NCI-H128 (cell line): Measurements from ENCODE around the gene INAFM1.

ENCODE experiments used
- DNase-seq: peaks from one replicate; lab custom pipeline; 2025; ENCODE audit not compliant: unreplicated experiment; lab: John Stamatoyannopoulos, UW

Gene INAFM1

DNA sequence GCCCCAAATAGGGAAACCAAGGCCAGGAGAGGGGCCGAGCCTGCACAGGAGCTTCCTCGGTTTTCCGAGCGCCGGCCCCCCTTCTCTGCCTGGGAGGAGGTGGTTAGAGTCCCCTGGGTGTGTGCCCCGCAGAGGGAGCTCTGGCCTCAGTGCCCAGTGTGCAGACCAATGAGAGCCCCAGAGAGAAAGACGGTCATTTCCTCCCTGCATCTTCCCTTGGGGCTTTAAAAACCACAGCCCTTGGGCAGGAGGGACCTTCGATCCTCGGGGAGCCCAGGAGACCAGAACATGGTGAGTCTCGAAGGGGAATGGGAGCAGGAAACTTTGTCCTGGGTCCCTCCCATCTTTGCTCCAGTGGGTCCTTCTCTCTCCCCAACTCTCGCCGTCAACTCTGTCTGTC is 34.9 kb downstream of the INAFM1 start, which contains the start of gene C5AR1:
C5AR1 (plus strand) TSS at position 254 of the 400 bp plus-strand sequence; CDS start at position 289, 35 bp downstream.
- no peak for DNase-seq

DNA sequence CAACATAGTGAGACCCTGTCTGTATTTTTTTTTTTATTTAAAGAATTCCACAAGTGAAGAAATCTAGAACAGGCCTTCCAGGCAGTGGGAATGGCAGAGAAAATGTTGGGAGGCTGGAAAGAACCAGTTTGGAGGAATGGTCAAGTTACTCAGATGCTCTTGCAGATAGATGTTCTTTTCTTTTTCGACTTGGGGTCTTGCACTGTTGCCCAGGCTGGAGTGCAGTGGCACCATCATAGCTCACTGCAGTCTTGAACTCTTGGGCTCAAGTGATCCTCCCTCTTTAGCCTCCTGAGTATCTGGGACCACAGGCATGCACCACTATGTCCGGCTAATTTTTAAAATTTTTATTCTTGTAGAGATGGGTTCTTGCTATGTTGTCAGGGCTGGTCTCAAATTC is 35.6 kb downstream of the INAFM1 start:
- no peak for DNase-seq

DNA sequence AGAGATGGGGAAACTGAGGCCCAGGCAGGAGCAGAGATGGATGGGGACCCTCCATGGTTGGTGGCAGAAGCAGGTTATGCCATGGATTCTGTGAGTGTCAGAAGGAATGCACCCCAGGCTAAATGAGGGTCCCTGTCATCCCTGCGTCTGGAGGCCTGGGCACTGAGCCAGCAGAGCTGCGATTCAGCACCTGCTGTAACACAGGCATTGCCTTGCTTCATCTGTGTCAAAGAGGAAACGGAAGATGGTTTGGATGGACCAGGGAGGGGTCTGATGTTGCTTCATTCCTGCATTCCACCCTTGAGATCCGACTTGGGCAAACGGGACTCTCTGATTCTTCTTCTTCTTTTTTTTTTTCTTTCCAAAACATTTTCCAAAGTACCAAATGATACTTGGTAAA is 36.1 kb downstream of the INAFM1 start:
- no peak for DNase-seq

DNA sequence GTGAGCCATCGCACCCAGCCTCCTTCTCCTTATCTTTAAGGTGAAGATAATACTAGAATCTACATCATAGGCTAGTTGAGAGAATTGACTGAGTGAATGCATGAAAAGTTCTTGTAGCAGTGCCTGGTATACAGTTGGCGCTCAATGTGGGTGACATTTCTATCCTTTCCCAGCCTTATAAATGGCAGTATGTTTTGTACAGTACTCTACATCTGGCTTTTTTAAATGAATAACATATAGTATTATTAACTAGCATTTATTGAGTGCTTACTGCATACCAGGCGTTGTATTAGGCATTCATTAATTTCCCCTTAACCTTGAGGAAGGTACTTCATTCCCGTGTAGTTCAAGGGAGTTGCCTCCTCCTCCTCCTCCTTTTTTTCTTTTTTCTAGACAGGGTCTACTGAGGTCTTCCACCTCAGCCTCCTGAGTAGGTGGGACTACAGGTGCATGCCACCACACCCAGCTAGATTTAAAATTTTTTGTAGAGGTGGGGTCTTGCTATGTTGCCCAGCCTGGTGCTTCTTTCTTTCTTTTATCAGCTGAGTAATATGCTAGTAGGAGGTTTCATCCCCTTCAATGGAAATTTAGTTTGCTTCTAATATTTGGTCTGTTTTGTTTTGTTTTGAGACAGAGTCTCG is 37.8 kb downstream of the INAFM1 start:
- no peak for DNase-seq

DNA sequence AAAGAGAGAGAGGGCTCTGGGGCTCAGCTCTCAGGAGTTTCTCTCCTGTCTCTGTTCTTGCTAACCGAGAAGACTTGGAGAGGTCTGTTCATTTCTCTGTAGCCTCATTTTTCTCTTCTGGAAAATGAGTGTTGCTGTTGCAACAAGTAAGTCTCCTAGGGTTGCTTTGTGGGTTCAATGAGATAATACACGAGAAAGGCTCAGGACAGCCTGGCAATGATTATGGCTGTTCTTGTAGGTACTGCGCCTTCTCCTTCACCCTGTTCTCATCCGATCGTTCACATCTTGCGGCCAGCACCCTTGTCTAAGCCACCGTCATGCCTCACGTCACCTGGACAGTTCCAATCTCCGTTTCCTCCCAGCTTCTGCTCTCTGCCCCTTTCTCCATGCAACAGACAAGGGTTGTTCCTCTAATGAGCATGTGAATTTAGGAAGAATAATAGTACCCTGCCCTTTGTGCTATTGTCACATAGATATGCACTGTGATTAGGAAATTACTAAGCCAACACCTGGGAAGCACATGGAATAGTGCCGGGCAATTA is 39.1 kb downstream of the INAFM1 start:
- no peak for DNase-seq

DNA sequence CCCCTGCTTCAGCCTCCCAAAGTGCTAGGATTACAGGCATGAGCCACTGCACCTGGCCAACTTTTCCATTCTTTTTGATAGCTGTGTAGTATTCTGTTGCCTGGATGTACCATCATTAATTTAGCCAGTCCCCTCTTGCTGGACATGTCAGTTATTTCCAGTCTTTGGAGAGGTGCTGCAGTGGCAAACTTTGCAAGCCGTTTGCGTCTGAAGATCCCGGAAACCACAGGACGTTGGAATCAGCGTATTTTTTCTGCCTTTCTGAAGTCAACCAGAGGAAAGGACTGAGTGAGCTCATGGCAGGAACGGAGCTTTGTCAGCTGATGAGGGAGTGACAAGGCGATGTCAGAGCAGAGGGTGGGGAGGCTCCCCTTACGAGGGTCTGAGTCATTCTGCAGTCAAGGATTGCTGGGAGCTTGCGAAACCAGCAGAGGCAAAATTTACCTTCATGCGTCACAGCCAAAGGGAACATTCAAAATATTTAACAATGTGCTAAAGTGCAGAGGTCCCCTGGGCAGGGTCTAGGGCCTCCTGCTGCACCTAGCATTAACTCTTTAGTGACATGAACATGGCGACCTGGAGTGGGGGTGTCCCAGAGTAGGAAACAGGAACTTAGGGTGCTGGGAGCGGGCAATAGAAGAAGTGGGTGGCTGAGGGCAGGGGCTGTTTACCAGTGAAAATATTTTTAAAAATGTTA is 40.6 kb downstream of the INAFM1 start:
- no peak for DNase-seq

DNA sequence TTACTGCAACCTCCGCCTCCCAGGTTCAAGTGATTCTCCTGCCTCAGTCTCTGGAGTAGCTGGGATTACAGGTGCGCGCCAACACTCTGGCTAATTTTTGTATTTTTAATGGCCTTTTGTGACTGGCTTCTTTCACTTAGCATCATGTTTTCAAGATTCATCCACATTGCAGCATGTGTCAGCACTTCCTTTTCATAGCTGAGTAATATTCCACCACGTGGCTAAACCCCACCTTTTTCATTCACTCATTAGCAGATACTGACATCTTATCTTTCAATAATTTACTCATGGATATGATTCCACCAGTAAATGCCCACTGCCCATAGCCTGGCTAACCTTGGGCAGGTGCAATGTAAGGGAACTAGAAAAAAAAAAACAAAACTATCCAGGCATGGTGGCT is 41.8 kb downstream of the INAFM1 start:
- DNase-seq: no peak

DNA sequence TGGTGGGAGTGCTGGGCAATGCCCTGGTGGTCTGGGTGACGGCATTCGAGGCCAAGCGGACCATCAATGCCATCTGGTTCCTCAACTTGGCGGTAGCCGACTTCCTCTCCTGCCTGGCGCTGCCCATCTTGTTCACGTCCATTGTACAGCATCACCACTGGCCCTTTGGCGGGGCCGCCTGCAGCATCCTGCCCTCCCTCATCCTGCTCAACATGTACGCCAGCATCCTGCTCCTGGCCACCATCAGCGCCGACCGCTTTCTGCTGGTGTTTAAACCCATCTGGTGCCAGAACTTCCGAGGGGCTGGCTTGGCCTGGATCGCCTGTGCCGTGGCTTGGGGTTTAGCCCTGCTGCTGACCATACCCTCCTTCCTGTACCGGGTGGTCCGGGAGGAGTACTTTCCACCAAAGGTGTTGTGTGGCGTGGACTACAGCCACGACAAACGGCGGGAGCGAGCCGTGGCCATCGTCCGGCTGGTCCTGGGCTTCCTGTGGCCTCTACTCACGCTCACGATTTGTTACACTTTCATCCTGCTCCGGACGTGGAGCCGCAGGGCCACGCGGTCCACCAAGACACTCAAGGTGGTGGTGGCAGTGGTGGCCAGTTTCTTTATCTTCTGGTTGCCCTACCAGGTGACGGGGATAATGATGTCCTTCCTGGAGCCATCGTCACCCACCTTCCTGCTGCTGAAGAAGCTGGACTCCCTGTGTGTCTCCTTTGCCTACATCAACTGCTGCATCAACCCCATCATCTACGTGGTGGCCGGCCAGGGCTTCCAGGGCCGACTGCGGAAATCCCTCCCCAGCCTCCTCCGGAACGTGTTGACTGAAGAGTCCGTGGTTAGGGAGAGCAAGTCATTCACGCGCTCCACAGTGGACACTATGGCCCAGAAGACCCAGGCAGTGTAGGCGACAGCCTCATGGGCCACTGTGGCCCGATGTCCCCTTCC is 45.5 kb downstream of the INAFM1 start:
- DNase-seq: no peak

DNA sequence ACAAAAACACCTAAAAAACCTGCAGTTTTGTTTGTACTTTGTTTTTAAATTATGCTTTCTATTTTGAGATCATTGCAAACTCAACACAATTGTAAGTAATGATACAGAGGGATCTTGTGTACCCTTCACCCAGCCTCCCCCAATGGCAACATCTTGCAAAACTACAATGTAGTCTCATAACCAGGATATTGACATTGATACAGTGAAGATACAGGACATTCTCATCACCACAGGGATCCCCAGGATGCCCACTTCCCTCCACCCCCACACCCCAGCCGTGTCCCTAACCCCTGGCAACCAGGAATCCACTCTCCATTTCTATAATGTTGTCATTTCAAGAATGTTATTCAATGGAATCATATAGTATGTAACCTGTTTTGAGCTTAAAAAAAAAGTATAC is 46.9 kb downstream of the INAFM1 start:
- DNase-seq: no peak

DNA sequence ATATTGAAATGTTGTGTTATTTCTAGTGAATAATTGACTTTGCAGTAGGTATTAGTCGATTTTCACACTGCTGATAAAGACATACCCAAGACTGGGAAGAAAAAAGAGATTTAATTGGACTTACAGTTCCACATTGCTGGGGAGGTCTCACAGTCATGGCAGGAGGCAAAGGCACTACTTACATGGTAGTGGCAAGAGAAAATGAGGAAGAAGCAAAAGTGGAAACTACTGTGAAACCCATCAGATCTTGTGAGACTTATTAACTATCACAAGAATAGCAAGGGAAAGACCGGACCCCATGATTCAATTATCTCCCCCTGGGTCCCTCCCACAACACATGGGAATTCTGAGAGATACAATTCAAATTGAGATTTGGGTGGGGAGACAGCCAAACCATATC is 47.4 kb downstream of the INAFM1 start:
- DNase-seq: no peak

DNA sequence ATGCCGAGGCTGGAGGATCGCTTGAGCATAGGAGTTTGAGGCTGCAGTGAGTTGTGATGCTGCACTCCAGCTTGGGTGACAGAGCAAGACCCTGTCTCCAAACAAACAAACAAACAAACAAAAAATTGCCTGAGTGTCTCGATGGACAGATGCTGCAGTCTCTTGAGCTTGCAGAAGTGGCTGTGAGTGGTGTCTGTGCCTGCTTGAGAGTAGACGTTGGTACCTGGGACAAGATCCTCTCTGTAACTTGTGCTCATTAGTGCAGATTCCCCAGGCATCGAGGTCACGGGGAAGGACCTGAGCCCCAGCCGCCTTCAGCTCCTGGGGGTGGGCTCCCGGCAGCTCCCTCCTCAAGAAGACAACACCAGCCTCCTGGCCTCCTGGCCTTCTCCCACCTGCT is 48.7 kb downstream of the INAFM1 start:
- DNase-seq: no peak

DNA sequence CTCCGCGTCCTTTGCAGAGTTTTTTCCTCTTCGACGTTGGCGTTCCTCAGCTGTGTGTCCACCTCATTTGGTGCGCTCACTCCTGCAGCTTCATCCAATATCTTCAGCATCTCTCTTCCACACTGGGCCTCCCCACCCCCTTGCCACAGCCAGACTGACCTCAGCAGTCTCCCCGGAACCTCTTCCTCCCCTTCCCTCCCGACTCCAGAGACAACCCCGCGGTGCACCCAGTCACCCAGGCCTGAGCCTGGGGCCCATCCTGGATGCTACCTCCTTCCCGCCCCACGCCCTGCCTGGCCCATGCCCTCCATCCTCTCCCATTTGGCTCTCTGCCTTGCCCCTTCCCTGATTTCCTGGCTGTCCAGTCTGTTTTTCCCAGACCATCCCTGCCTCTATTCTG is 49.2 kb downstream of the INAFM1 start:
- DNase-seq: no peak

DNA sequence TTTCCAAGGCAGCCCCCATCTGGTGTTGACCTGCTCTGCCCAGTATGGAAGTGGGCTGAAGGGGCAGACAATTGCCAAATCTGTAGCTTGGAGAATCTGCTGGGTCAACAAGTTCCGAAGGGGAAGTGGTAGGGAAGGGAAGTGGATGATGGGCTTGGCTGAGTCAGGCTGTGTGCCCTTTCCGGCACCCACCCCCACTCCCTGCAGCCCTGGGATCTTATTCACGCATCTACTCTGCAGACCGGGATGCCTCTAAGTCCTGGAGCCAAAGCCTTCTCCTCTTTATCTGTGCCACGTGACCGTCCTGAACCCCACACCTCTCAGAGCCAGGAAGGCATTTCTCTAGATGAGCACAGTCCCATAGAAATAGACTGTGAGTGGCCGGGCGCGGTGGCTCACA is 49.8 kb downstream of the INAFM1 start:
- no peak for DNase-seq
